Measurements from ENCODE around the gene THADA. TPM values are rescaled to one million over a fixed set of nuclear protein-coding genes. Genes with fewer than 3 reads are reported as not detected.
"Not testable (repeated sequence)": the region's sequence is repeated elsewhere in the genome, so short reads cannot be mapped to it uniquely, and the experiment has no call there.

THADA gene
- total RNA-seq, 1 donor from 2014 or later, result 38.0 TPM

- DNase-seq (ENCODE audit: low spot score), result no peak
These were observed 55.6 kb downstream of the THADA start for GRCh38 chr2:43540021-43540779.

GRCh38 chr2:43539436-43539835, 56.4 kb downstream of the THADA start:
- DNase-seq (ENCODE audit: low spot score), result no peak

- DNase-seq (ENCODE audit: low spot score), result no peak
These were observed 57.7 kb downstream of the THADA start for GRCh38 chr2:43538034-43538670.

- no peak for DNase-seq (ENCODE audit: low spot score)
These were observed 58.7 kb downstream of the THADA start for GRCh38 chr2:43537137-43537536.

- DNase-seq (ENCODE audit: low spot score), result no peak
These were observed 61.3 kb downstream of the THADA start for GRCh38 chr2:43534569-43534968.

GRCh38 chr2:43532572-43532971, 63.3 kb downstream of the THADA start:
- DNase-seq (ENCODE audit: low spot score), result not testable (repeated sequence)

GRCh38 chr2:43531251-43531650, 64.6 kb downstream of the THADA start:
- DNase-seq (ENCODE audit: low spot score), result no peak

- DNase-seq (ENCODE audit: low spot score), result no peak
These were observed 68.8 kb downstream of the THADA start for GRCh38 chr2:43526994-43527393.

- DNase-seq (ENCODE audit: low spot score), result no peak
These were observed 70.3 kb downstream of the THADA start for GRCh38 chr2:43525506-43525905.

- DNase-seq (ENCODE audit: low spot score), result no peak
These were observed 71.5 kb downstream of the THADA start for GRCh38 chr2:43524177-43524965.

- no peak for DNase-seq (ENCODE audit: low spot score)
These were observed 73.7 kb downstream of the THADA start for GRCh38 chr2:43522177-43522576.

- DNase-seq (ENCODE audit: low spot score), result no peak
These were observed 74.3 kb downstream of the THADA start for GRCh38 chr2:43521568-43521967.

- no peak for DNase-seq (ENCODE audit: low spot score)
These were observed 74.9 kb downstream of the THADA start for GRCh38 chr2:43520919-43521318.

GRCh38 chr2:43519643-43520221, 76.1 kb downstream of the THADA start:
- no peak for DNase-seq (ENCODE audit: low spot score)

- no peak for DNase-seq (ENCODE audit: low spot score)
These were observed 77.1 kb downstream of the THADA start for GRCh38 chr2:43518718-43519117.

- no peak for DNase-seq (ENCODE audit: low spot score)
These were observed 77.7 kb downstream of the THADA start for GRCh38 chr2:43518181-43518580.

GRCh38 chr2:43515807-43516497, 79.9 kb downstream of the THADA start:
- no peak for DNase-seq (ENCODE audit: low spot score)

- no peak for DNase-seq (ENCODE audit: low spot score)
These were observed 80.6 kb downstream of the THADA start for GRCh38 chr2:43515248-43515647.

- no peak for DNase-seq (ENCODE audit: low spot score)
These were observed 82.0 kb downstream of the THADA start for GRCh38 chr2:43513796-43514195.

- no peak for DNase-seq (ENCODE audit: low spot score)
These were observed 82.6 kb downstream of the THADA start for GRCh38 chr2:43513216-43513615.

GRCh38 chr2:43511199-43511598, 84.6 kb downstream of the THADA start:
- DNase-seq (ENCODE audit: low spot score), result no peak
